Measurements from ENCODE around the gene SCG3.

DNA sequence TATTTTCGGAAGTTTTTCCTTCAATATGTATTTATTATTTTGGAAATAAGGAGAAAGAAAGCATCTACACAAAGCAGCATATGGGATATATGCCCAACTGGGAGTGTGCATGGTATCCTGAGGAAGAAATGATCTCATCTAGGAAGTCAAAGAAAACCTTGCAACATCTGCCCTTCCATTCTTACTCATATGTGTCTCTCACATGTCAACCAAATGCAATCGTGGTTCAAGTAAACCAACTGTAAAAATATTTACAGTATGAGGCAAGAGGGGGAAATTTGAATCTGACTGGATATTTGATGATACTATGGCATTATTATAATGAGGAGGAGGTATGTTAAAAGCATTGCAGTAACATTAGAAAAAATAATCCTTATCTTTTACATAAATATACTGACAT lies 3.2 kb upstream of the SCG3 start:
- TF ChIP-seq POLR2A (IDR thresholded peaks at IDR 0.05; ENCODE audit: low read depth, low read length): no peak
- TF ChIP-seq POLR2AphosphoS5 (IDR thresholded peaks at IDR 0.05; ENCODE audit: low read depth, low read length): no peak
- TF ChIP-seq TAF1 (IDR thresholded peaks at IDR 0.05; ENCODE audit: low read depth, low read length): no peak
- TF ChIP-seq SPI1 (IDR thresholded peaks at IDR 0.05; ENCODE audit: low read depth, low read length): no peak

Data from GM12891 (cell line).